H1 (cell line): ENCODE results near the gene LRRC8D. TPM values are rescaled to one million over a fixed set of nuclear protein-coding genes. Genes with fewer than 3 reads are reported as not detected.

ENCODE experiments used
- CTCF ChIA-PET: fragments of 300-600 bp; sonication (Branson Sonifier 250); formaldehyde crosslinking; loops from one replicate; lab custom pipeline; 2021; ENCODE audit not compliant: partially characterized antibody; lab: Charles Lee
- POLR2A ChIA-PET: fragments of 300-600 bp; sonication (Branson Sonifier 250); formaldehyde crosslinking; loops from one replicate; lab custom pipeline; 2021; ENCODE audit warnings: inconsistent platforms; ENCODE audit not compliant: partially characterized antibody; lab: Charles Lee
- DNase-seq, 2 experiments: peaks; one replicate each; pipeline versions ENCODE4 v3.0.0 to v3.0.0-alpha.2; 2010 to 2022; ENCODE audit warnings: low spot score in 2 of 2, low read depth in 1 of 2, mixed read lengths in 1 of 2
- FAIRE-seq: peaks from 2 replicates; lab custom pipeline; 2011; peaks lifted over from hg19 to GRCh38; lab: Jason Lieb, UNC
- H2AFZ ChIP-seq: 2 replicates; pipeline ENCODE4 v1.8.1; 2012; ENCODE audit warnings: low read length, inconsistent platforms
- H2AK5ac ChIP-seq: 2 replicates; pipeline ENCODE4 v1.6.1; 2013; ENCODE audit warnings: low read depth, low read length
- H2BK120ac ChIP-seq: replicated peaks from 2 replicates; pipeline ENCODE3; 2013; ENCODE audit warnings: low read depth, low read length, inconsistent platforms
- H2BK12ac ChIP-seq: 2 replicates; pipeline ENCODE4 v1.6.1; 2013; ENCODE audit warnings: low read depth, low read length
- H2BK15ac ChIP-seq: 2 replicates; pipeline ENCODE4 v1.6.1; 2013; ENCODE audit warnings: low read length
- H2BK20ac ChIP-seq: 2 replicates; pipeline ENCODE4 v1.6.1; 2013; ENCODE audit warnings: low read length
- H2BK5ac ChIP-seq: 2 replicates; pipeline ENCODE4 v1.6.1; 2013; ENCODE audit warnings: low read depth, low read length
- H3K14ac ChIP-seq: 2 replicates; pipeline ENCODE4 v1.6.1; 2013; ENCODE audit warnings: inconsistent platforms; ENCODE audit not compliant: insufficient read length
- H3K18ac ChIP-seq: 2 replicates; pipeline ENCODE4 v1.6.1; 2013; ENCODE audit warnings: low read length; ENCODE audit errors: extremely low read depth
- H3K23ac ChIP-seq: 2 replicates; pipeline ENCODE4 v1.6.1; 2013; ENCODE audit warnings: inconsistent platforms; ENCODE audit not compliant: insufficient read length
- H3K23me2 ChIP-seq: 2 replicates; pipeline ENCODE4 v1.6.1; 2013; ENCODE audit warnings: low read depth, low read length
- H3K27ac ChIP-seq: 2 replicates; pipeline ENCODE4 v1.6.1; 2011; ENCODE audit warnings: low read depth, low read length, inconsistent platforms
- H3K27me3 ChIP-seq, 4 experiments: replicated peaks in 1 of 4; 1 replicate in 1 of 4; 2 replicates in 3 of 4; pipeline versions ENCODE4 v1.6.1 to v1.8.1; 2011 to 2013; ENCODE audit warnings: low read length in 3 of 4, mild to moderate bottlenecking in 3 of 4, inconsistent platforms in 2 of 4, mixed read lengths in 2 of 4, moderate library complexity in 1 of 4; ENCODE audit not compliant: control insufficient read depth in 3 of 4, insufficient read depth in 3 of 4; ENCODE audit errors: extremely low read depth in 1 of 4
- H3K36me3 ChIP-seq, 4 experiments: 2 replicates each; pipeline versions ENCODE4 v1.6.1 to v1.8.1; 2011 to 2013; ENCODE audit warnings: mild to moderate bottlenecking in 4 of 4, low read length in 3 of 4, moderate library complexity in 2 of 4, control low read depth in 1 of 4, inconsistent platforms in 1 of 4; ENCODE audit not compliant: insufficient read depth in 4 of 4, control insufficient read depth in 2 of 4
- H3K4ac ChIP-seq: replicated peaks from 2 replicates; pipeline ENCODE3; 2013; ENCODE audit warnings: low read length, low read depth, mixed read lengths, inconsistent platforms; ENCODE audit not compliant: insufficient read length
- H3K4me1 ChIP-seq, 4 experiments: replicated peaks in 1 of 4; 1 replicate in 1 of 4; 2 replicates in 3 of 4; pipeline versions ENCODE4 v1.6.1 to v1.8.1; 2011 to 2013; ENCODE audit warnings: low read length in 3 of 4, inconsistent platforms in 2 of 4, mixed read lengths in 1 of 4; ENCODE audit not compliant: insufficient read depth in 4 of 4, control insufficient read depth in 3 of 4
- H3K4me2 ChIP-seq, 2 experiments: 2 replicates each; pipeline versions ENCODE4 v1.6.1 to v1.8.1; 2011 to 2013; ENCODE audit warnings: low read depth in 2 of 2, low read length in 2 of 2, control low read depth in 1 of 2, inconsistent platforms in 1 of 2, mild to moderate bottlenecking in 1 of 2; ENCODE audit not compliant: insufficient read depth in 1 of 2
- H3K4me3 ChIP-seq, 4 experiments: fragments of 200-600, 300-600 bp in 1 of 4; sonication (generic), shearing (Covaris generic), sonication (Bioruptor Twin) in 1 of 4; 2 replicates each; pipeline versions ENCODE4 v1.5.1 to v1.8.1; 2011 to 2016; ENCODE audit warnings: low read length in 4 of 4, low read depth in 3 of 4, control low read depth in 2 of 4, inconsistent platforms in 2 of 4, mild to moderate bottlenecking in 2 of 4, mixed read lengths in 1 of 4, moderate library complexity in 1 of 4; ENCODE audit not compliant: insufficient read depth in 2 of 4; ENCODE audit errors: extremely low read depth in 1 of 4
- H3K56ac ChIP-seq: replicated peaks from 2 replicates; pipeline ENCODE3; 2013; ENCODE audit warnings: low read depth, mild to moderate bottlenecking, mixed read lengths, low read length, inconsistent platforms; ENCODE audit not compliant: insufficient read length
- H3K79me1 ChIP-seq: 2 replicates; pipeline ENCODE4 v1.6.1; 2013; ENCODE audit warnings: low read depth, low read length, control low read depth
- H3K79me2 ChIP-seq, 2 experiments: 2 replicates each; pipeline versions ENCODE4 v1.6.1 to v1.8.1; 2012 to 2013; ENCODE audit warnings: low read length in 2 of 2, mild to moderate bottlenecking in 2 of 2, inconsistent platforms in 1 of 2; ENCODE audit not compliant: insufficient read depth in 2 of 2, control insufficient read depth in 1 of 2
- H3K9ac ChIP-seq, 4 experiments: replicated peaks in 1 of 4; 1 replicate in 1 of 4; 2 replicates in 3 of 4; pipeline versions ENCODE4 v1.6.1 to v1.8.1; 2011 to 2013; ENCODE audit warnings: low read depth in 3 of 4, low read length in 3 of 4, control low read depth in 2 of 4, mild to moderate bottlenecking in 2 of 4, moderate library complexity in 2 of 4, inconsistent platforms in 1 of 4; ENCODE audit errors: extremely low read depth in 1 of 4
- H3K9me3 ChIP-seq, 2 experiments: 2 replicates each; pipeline versions ENCODE4 v1.6.1 to v1.8.1; 2012 to 2013; ENCODE audit warnings: mild to moderate bottlenecking in 2 of 2, moderate library complexity in 2 of 2, control low read depth in 1 of 2, inconsistent platforms in 1 of 2, low read depth in 1 of 2, low read length in 1 of 2, mixed read lengths in 1 of 2; ENCODE audit not compliant: insufficient read depth in 2 of 2
- H4K20me1 ChIP-seq, 2 experiments: replicated peaks in 1 of 2; 2 replicates each; pipeline versions ENCODE3 to v1.8.1; 2011 to 2013; ENCODE audit warnings: inconsistent platforms in 2 of 2, low read length in 2 of 2, mild to moderate bottlenecking in 1 of 2; ENCODE audit not compliant: insufficient read depth in 2 of 2, control insufficient read depth in 1 of 2
- H4K5ac ChIP-seq: 2 replicates; pipeline ENCODE4 v1.6.1; 2013; ENCODE audit warnings: low read length, low read depth, mixed read lengths, inconsistent platforms; ENCODE audit not compliant: insufficient read length
- H4K8ac ChIP-seq: 2 replicates; pipeline ENCODE4 v1.8.0; 2013; ENCODE audit warnings: mild to moderate bottlenecking, moderate library complexity, low read length, inconsistent platforms; ENCODE audit not compliant: insufficient read depth; ENCODE audit errors: extremely low read depth
- H4K91ac ChIP-seq: replicated peaks from 2 replicates; pipeline ENCODE3; 2013; ENCODE audit warnings: low read length, mixed read lengths, inconsistent platforms; ENCODE audit not compliant: insufficient read length
- SIX5 ChIP-seq: IDR thresholded peaks from 2 replicates; pipeline ENCODE4 v1.6.1; 2011; ENCODE audit warnings: mild to moderate bottlenecking, low read depth, low read length
- SRF ChIP-seq: IDR thresholded peaks from 2 replicates; pipeline ENCODE4 v1.6.1; 2011; ENCODE audit warnings: mild to moderate bottlenecking, low read depth, low read length, moderate library complexity
- WGBS, 2 experiments: shearing (Covaris generic) in 1 of 2; methylation state at CpG; one replicate each; pipeline versions ENCODE4 v1.1.6 to v1.1.7; 2013 to 2015; ENCODE audit warnings: low lambda C conversion rate in 2 of 2, mixed read lengths in 2 of 2, inconsistent platforms in 1 of 2, low coverage in 1 of 2, missing lambda C conversion rate in 1 of 2; ENCODE audit not compliant: insufficient replicate concordance in 2 of 2, insufficient coverage in 1 of 2, insufficient read length in 1 of 2; ENCODE audit errors: extremely low coverage in 1 of 2, missing lambda C conversion rate in 1 of 2; 5-methylcytosine and 5-hydroxymethylcytosine counted together
- polyA plus RNA-seq, 7 experiments: library from polyadenylated mRNA; depleted of rRNA in 3 of 7; stranded (reverse) in 5 of 7; unstranded in 2 of 7; fragments of >200 nt in 5 of 7; fragments of 200-250 nt in 2 of 7; gene quantifications; 1 replicate in 5 of 7; 2 replicates in 1 of 7; 4 replicates in 1 of 7; pipeline versions ENCODE4 v1.2.1 to v1.2.3, GENCODE V29; 2011 to 2013; ENCODE audit warnings: missing spikeins in 2 of 7, mixed read lengths in 2 of 7
- total RNA-seq: library from RNA; stranded (reverse); fragmentation: NEBNext Ultra II Directional; extraction: Animal tissue kit (Norgen Biotek cat#: 25700); gene quantifications from 2 replicates; pipeline ENCODE4 v1.2.1, GENCODE V29; 2021

The LRRC8D gene
- total and polyA plus RNA-seq, 2 of the 8 experiments (the other 6 are each of a cell fraction or from before 2014, with no cell fraction given): 42.0 to 58.5 TPM

DNA sequence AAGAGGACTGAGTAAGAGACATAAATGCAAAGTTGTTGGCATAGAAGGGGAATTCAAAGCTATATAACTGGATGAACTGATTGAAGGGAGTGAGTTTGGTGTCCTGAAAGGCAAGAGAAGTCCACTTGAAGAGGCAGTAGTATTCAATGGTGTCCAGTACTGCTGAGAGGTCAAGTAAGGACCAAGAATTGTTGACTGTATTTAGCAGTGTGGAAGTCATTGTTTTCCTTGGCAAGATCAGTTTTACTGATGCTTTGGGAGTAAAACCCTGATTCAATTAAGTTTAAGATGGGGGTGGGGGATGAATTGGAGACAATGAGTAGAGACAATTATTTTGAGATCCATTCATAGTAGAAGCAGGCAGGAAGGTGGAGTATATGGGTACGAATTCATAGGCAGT, 5.8 kb upstream of the LRRC8D start:
- Histone ChIP-seq H3K18ac (no peak overlapping the region), H3K79me2 (peaks cover 0 to 5% of the 10 kb centered on the region in 2 experiments; a peak in 1 of 4 replicates), H3K27me3 (peaks cover 0 to 5% (median 2%) of the 10 kb centered on the region in 4 experiments; a peak in 4 of 7 replicates), H3K36me3 (no peaks in the 10 kb centered on the region), H3K27ac (no peak overlapping the region), H3K79me1 (no peaks in the 10 kb centered on the region), H4K5ac (no peak overlapping the region), H2BK12ac (no peak overlapping the region), H2BK5ac (no peak overlapping the region), H2BK15ac (no peak overlapping the region), H2AFZ (no peak overlapping the region), H3K4me1 (no peaks in the 10 kb centered on the region), H3K4ac (no peak overlapping the region), H4K20me1 (no peaks in the 10 kb centered on the region), H3K4me2 (no peak overlapping the region), H2BK20ac (no peak overlapping the region), H3K9ac (no peak overlapping the region), H3K23ac (no peak overlapping the region), H3K9me3 (no peaks in the 10 kb centered on the region), H2BK120ac (no peak overlapping the region), H2AK5ac (no peak overlapping the region), H3K14ac (no peak overlapping the region), H3K56ac (no peak overlapping the region), H4K8ac (no peak overlapping the region), H3K23me2 (no peaks in the 10 kb centered on the region), H4K91ac (no peak overlapping the region), H3K4me3 (no peak overlapping the region)
- POLR2A ChIA-PET: interaction anchor here (0.8 kb wide), 1 partner anchor 17 kb away, joined by 3 read pairs; no protein-coding TSS in a partner anchor
- TF ChIP-seq SRF: no peak
- no peak for TF ChIP-seq SIX5
- DNase-seq (no peak), FAIRE-seq (no peak)
- CTCF ChIA-PET: no interaction called here
- 94% methylated on average over 1 of the region's 1 CpG; no CpG with 5 or more reads in 1 of the 2 experiments for WGBS, 2 experiments
